CD14-positive monocyte (primary cell): ENCODE results near the gene SLC38A1. TPM values are rescaled to one million over a fixed set of nuclear protein-coding genes. Genes with fewer than 3 reads are reported as not detected.

Experiments
- DNase-seq, 3 donors: peaks; one replicate each; pipeline ENCODE4 v3.0.0-alpha.2; 2011 to 2022
- H2AFZ ChIP-seq: 2 replicates; pipeline ENCODE4 v1.6.0; 2012; ENCODE audit warnings: mild to moderate bottlenecking, low read depth, low read length, inconsistent platforms; ENCODE audit not compliant: insufficient read depth, poor library complexity, severe bottlenecking
- H3K27ac ChIP-seq, 2 donors: 1 replicate in 1 of 2; 2 replicates in 1 of 2; pipeline ENCODE4 v1.5.1; 2012 to 2013; ENCODE audit warnings: low read length in 2 of 2, control low read depth in 1 of 2, inconsistent platforms in 1 of 2, low read depth in 1 of 2, mild to moderate bottlenecking in 1 of 2
- H3K27me3 ChIP-seq, 2 donors: one replicate each; pipeline versions ENCODE4 v1.6.0 to v1.6.1; 2011 to 2013; ENCODE audit warnings: low read length in 2 of 2; ENCODE audit not compliant: control insufficient read depth in 2 of 2, insufficient read depth in 2 of 2
- H3K36me3 ChIP-seq, 2 donors: replicated peaks in 1 of 2; 1 replicate in 1 of 2; 2 replicates in 1 of 2; pipeline versions ENCODE4 v1.5.1 to v1.6.1; 2012 to 2013; ENCODE audit warnings: low read length in 2 of 2, control low read depth in 1 of 2, inconsistent platforms in 1 of 2, mild to moderate bottlenecking in 1 of 2; ENCODE audit not compliant: insufficient read depth in 2 of 2, control insufficient read depth in 1 of 2
- H3K4me1 ChIP-seq, 2 donors: 1 replicate in 1 of 2; 2 replicates in 1 of 2; pipeline versions ENCODE4 v1.5.1 to v1.6.1; 2012 to 2013; ENCODE audit warnings: low read length in 2 of 2, control low read depth in 1 of 2, inconsistent platforms in 1 of 2, mild to moderate bottlenecking in 1 of 2, moderate library complexity in 1 of 2; ENCODE audit not compliant: insufficient read depth in 2 of 2, control insufficient read depth in 1 of 2
- H3K4me2 ChIP-seq: replicated peaks from 2 replicates; pipeline ENCODE3; 2012; ENCODE audit warnings: low read length, moderate library complexity, mild to moderate bottlenecking; ENCODE audit not compliant: poor library complexity, severe bottlenecking; ENCODE audit errors: extremely low read depth
- H3K4me3 ChIP-seq, 3 experiments: fragments of 200-600 bp in 1 of 3; sonication (generic) in 1 of 3; replicated peaks in 1 of 3; 1 replicate in 2 of 3; 2 replicates in 1 of 3; pipeline ENCODE4 v1.5.1; 2011 to 2013; ENCODE audit warnings: low read length in 3 of 3, mild to moderate bottlenecking in 3 of 3, control low read depth in 2 of 3, low read depth in 2 of 3, inconsistent platforms in 1 of 3, moderate library complexity in 1 of 3
- H3K79me2 ChIP-seq: 2 replicates; pipeline ENCODE4 v1.6.0; 2012; ENCODE audit warnings: mild to moderate bottlenecking, control low read depth, inconsistent platforms, low read length, moderate library complexity; ENCODE audit not compliant: insufficient read depth
- H3K9ac ChIP-seq: 2 replicates; pipeline ENCODE4 v1.6.0; 2017; ENCODE audit warnings: low read length, mild to moderate bottlenecking; ENCODE audit not compliant: insufficient read depth, poor library complexity, severe bottlenecking
- H3K9me3 ChIP-seq, 2 donors: replicated peaks in 1 of 2; 1 replicate in 1 of 2; 2 replicates in 1 of 2; pipeline versions ENCODE4 v1.5.1 to v1.6.1; 2012 to 2013; ENCODE audit warnings: low read length in 2 of 2, control low read depth in 1 of 2; ENCODE audit not compliant: control insufficient read depth in 1 of 2, insufficient read depth in 1 of 2
- H4K20me1 ChIP-seq: 2 replicates; pipeline ENCODE4 v1.6.0; 2012; ENCODE audit warnings: mild to moderate bottlenecking, low read length, control low read depth, moderate library complexity; ENCODE audit not compliant: insufficient read depth
- H3K27ac Mint-ChIP-seq, 7 donors: one replicate each; pipeline ENCODE4 v1.8.0; 2020; ENCODE audit warnings: mild to moderate bottlenecking in 7 of 7, mixed read lengths in 7 of 7, moderate library complexity in 6 of 7, inconsistent platforms in 2 of 7
- H3K27me3 Mint-ChIP-seq, 3 donors: one replicate each; pipeline ENCODE4 v1.8.0; 2021 to 2022; ENCODE audit warnings: low read depth in 3 of 3, mild to moderate bottlenecking in 3 of 3, mixed read lengths in 3 of 3, moderate library complexity in 3 of 3, inconsistent platforms in 1 of 3
- H3K36me3 Mint-ChIP-seq, 2 donors: one replicate each; pipeline ENCODE4 v1.8.0; 2020; ENCODE audit warnings: mixed read lengths in 2 of 2, inconsistent platforms in 1 of 2, mild to moderate bottlenecking in 1 of 2
- H3K4me1 Mint-ChIP-seq: one replicate; pipeline ENCODE4 v1.8.0; 2020; ENCODE audit warnings: mild to moderate bottlenecking, mixed read lengths
- H3K4me3 Mint-ChIP-seq, 2 donors: one replicate each; pipeline ENCODE4 v1.8.0; 2020; ENCODE audit warnings: mild to moderate bottlenecking in 2 of 2, mixed read lengths in 2 of 2, moderate library complexity in 1 of 2
- H3K9me3 Mint-ChIP-seq, 7 donors: one replicate each; pipeline ENCODE4 v1.8.0; 2020 to 2022; ENCODE audit warnings: mixed read lengths in 7 of 7, mild to moderate bottlenecking in 6 of 7, moderate library complexity in 6 of 7, inconsistent platforms in 2 of 7
- WGBS: methylation state at CpG from one replicate; pipeline ENCODE4 v1.1.5; 2013; ENCODE audit warnings: missing lambda C conversion rate; ENCODE audit not compliant: insufficient coverage; 5-methylcytosine and 5-hydroxymethylcytosine counted together
- intact Hi-C, 2 donors: fragments of 100-400 bp; cut with micrococcal nuclease; formaldehyde crosslinking; loops; one replicate each; pipeline versions ENCODE4 v1.15.0 to v1.15.1; 2023
- polyA plus RNA-seq, 3 donors: library from polyadenylated mRNA; depleted of rRNA in 1 of 3; unstranded in 2 of 3; stranded (reverse) in 1 of 3; fragments of 300-500 nt in 2 of 3; fragments of >200 nt in 1 of 3; fragmentation: Illumina TruSeq in 2 of 3; gene quantifications; 1 replicate in 2 of 3; 2 replicates in 1 of 3; pipeline ENCODE4 v1.2.3, GENCODE V29; 2012 to 2021
- TF ChIP-seq, protein P1 (sequence below): fragments of 200-600 bp; IDR thresholded peaks from one replicate; pipeline ENCODE4 v1.8.0; 2022; ENCODE audit warnings: antibody characterized with exemption, mild to moderate bottlenecking

The SLC38A1 gene
- polyA plus RNA-seq, 3 donors: 0.92 to 1.9 (median 1.6) TPM

DNA sequence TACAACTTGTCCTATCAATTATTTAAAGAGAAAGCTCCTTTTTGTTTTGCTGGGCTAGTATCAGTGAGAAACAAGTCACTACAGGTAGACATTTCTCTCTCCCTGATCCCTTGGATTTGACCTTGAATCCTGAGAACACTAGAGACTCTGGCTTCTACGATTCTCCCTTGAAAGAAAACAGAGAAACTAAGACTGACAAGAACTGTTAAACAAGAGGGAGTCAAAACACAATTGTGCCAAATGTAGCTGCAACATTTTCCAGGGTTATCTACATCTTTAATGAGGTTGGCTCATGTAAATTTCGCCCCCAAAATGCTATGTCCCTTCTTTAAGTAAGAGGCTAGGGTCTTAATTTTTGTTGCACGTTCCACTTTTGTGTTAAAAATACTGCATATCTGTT is 62.4 kb downstream of the SLC38A1 start:
- H4K20me1 ChIP-seq: no peaks in the 10 kb centered on the region
- Mint-ChIP-seq H3K27ac (no peak overlapping the region), H3K36me3 (no peaks in the 10 kb centered on the region), H3K9me3 (no peaks in the 10 kb centered on the region), H3K4me3 (no peak overlapping the region), H3K4me1 (peaks cover 9% of the 10 kb centered on the region), H3K27me3 (peaks cover 0 to 4% (median 0%) of the 10 kb centered on the region in 3 donors)
- intact Hi-C loops: no loop called here
- H3K4me3 ChIP-seq: no peak overlapping the region
- no peak overlapping the region for H3K27ac ChIP-seq
- DNase-seq: no peak
- H3K4me2 ChIP-seq: no peak overlapping the region
- H2AFZ ChIP-seq: no peak overlapping the region
- no peaks in the 10 kb centered on the region for H3K79me2 ChIP-seq
- no peaks in the 10 kb centered on the region for H3K27me3 ChIP-seq
- no peaks in the 10 kb centered on the region for H3K36me3 ChIP-seq
- 67% methylated on average over 1 of the region's 3 CpGs for WGBS
- H3K4me1 ChIP-seq: no peaks in the 10 kb centered on the region
- TF ChIP-seq, protein P1, sequence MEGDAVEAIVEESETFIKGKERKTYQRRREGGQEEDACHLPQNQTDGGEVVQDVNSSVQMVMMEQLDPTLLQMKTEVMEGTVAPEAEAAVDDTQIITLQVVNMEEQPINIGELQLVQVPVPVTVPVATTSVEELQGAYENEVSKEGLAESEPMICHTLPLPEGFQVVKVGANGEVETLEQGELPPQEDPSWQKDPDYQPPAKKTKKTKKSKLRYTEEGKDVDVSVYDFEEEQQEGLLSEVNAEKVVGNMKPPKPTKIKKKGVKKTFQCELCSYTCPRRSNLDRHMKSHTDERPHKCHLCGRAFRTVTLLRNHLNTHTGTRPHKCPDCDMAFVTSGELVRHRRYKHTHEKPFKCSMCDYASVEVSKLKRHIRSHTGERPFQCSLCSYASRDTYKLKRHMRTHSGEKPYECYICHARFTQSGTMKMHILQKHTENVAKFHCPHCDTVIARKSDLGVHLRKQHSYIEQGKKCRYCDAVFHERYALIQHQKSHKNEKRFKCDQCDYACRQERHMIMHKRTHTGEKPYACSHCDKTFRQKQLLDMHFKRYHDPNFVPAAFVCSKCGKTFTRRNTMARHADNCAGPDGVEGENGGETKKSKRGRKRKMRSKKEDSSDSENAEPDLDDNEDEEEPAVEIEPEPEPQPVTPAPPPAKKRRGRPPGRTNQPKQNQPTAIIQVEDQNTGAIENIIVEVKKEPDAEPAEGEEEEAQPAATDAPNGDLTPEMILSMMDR: no peak
- no peak overlapping the region for H3K9ac ChIP-seq
- H3K9me3 ChIP-seq: no peaks in the 10 kb centered on the region

DNA sequence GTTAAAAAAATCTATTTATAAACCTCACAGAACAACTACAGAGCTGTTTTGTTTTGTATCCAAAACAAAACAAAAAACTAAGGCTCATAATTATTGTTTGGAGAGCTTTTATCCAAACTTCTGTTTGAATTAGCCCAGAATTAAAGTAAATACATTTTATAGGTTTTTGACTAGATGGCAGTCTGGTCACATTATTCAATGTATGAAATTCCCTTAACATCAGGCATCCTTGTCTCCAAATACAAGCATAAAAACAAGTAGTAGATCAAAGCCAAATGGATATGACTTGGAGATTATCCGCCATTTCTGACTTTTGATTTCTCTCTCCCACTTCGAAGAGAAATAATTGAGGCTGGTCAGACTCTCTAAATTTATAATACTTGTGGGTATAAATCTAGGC is 63.5 kb downstream of the SLC38A1 start:
- no peak overlapping the region for H3K4me2 ChIP-seq
- intact Hi-C loops: no loop called here
- WGBS: no CpG with 5 or more reads among the region's 2 CpGs
- no peak for DNase-seq
- H3K4me3 Mint-ChIP-seq: no peak overlapping the region
- H3K79me2 ChIP-seq: no peaks in the 10 kb centered on the region
- H3K27me3 Mint-ChIP-seq: peaks cover 0 to 3% (median 0%) of the 10 kb centered on the region in 3 donors
- H3K27me3 ChIP-seq: no peaks in the 10 kb centered on the region
- TF ChIP-seq, protein P1: no peak
- H4K20me1 ChIP-seq: no peaks in the 10 kb centered on the region
- no peak overlapping the region for H3K27ac ChIP-seq
- H3K27ac Mint-ChIP-seq: no peak overlapping the region
- no peaks in the 10 kb centered on the region for H3K9me3 ChIP-seq
- no peak overlapping the region for H2AFZ ChIP-seq
- no peaks in the 10 kb centered on the region for H3K9me3 Mint-ChIP-seq
- no peaks in the 10 kb centered on the region for H3K4me1 ChIP-seq
- no peak overlapping the region for H3K4me3 ChIP-seq
- H3K36me3 ChIP-seq: no peaks in the 10 kb centered on the region
- peaks cover 9% of the 10 kb centered on the region for H3K4me1 Mint-ChIP-seq
- no peak overlapping the region for H3K9ac ChIP-seq
- H3K36me3 Mint-ChIP-seq: no peaks in the 10 kb centered on the region
